GM11168 (cell line): ENCODE data around the gene PDE9A.
"Not testable (repeated sequence)": the region's sequence is repeated elsewhere in the genome, so short reads cannot be mapped to it uniquely, and the experiment has no call there.

Source experiments
- in situ Hi-C: fragments of 300-500 bp; cut with MboI; formaldehyde crosslinking; loops from one replicate; pipeline ENCODE4 v1.12.0; 2022; ENCODE audit warnings: low sequenced_read_pairs; ENCODE audit not compliant: unreplicated experiment

Gene PDE9A

GRCh38 chr21:42812528-42813241 lies 159.3 kb downstream of the PDE9A start:
- in situ Hi-C loops: not testable (repeated sequence)

GRCh38 chr21:42815217-42815616 lies 161.8 kb downstream of the PDE9A start:
- in situ Hi-C loops: no loop called here

- in situ Hi-C loops: no loop called here
Measured at GRCh38 chr21:42818328-42818749, 164.9 kb downstream of the PDE9A start.

- in situ Hi-C loops: loop anchor here (10.0 kb wide), 1 partner anchor 215 kb away; no protein-coding TSS in a partner anchor
Measured at GRCh38 chr21:42819861-42820615, 166.6 kb downstream of the PDE9A start.

GRCh38 chr21:42820616-42821465 lies 167.4 kb downstream of the PDE9A start:
- in situ Hi-C loops: loop anchor here (10.0 kb wide), 1 partner anchor 216 kb away; no protein-coding TSS in a partner anchor
